Hematopoietic multipotent progenitor cell treated with erythropoietin and hydrocortisone succinate and interleukin-3 and kit ligand, for 17 days (in vitro differentiated cells): ENCODE measurements around the gene WDR59.
A peak's percentile ranks its signal among the peaks of the same experiment; 100 is the strongest.
"Not testable (repeated sequence)": the region's sequence is repeated elsewhere in the genome, so short reads cannot be mapped to it uniquely, and the experiment has no call there.

Experiments used
- DNase-seq: peaks from one replicate; pipeline ENCODE4 v3.0.0-alpha.2; 2015; ENCODE audit warnings: low spot score

The WDR59 gene

GRCh38 chr16:74982256-74982655 lies 2.7 kb downstream of the WDR59 start:
- no peak for DNase-seq

- DNase-seq: no peak
Observed at GRCh38 chr16:74975591-74975990, 9.3 kb downstream of the WDR59 start.

GRCh38 chr16:74973304-74973703 lies 11.6 kb downstream of the WDR59 start:
- no peak for DNase-seq

- DNase-seq: peak; percentile 36
Observed at GRCh38 chr16:74954763-74955162, 30.2 kb downstream of the WDR59 start.

GRCh38 chr16:74951681-74952080 lies 33.2 kb downstream of the WDR59 start:
- no peak for DNase-seq

- DNase-seq: no peak
Observed at GRCh38 chr16:74951206-74951605, 33.7 kb downstream of the WDR59 start.

GRCh38 chr16:74950511-74950910 lies 34.4 kb downstream of the WDR59 start:
- no peak for DNase-seq

GRCh38 chr16:74949309-74949708 lies 35.6 kb downstream of the WDR59 start:
- no peak for DNase-seq

- no peak for DNase-seq
Observed at GRCh38 chr16:74944466-74944865, 40.5 kb downstream of the WDR59 start.

- DNase-seq: peak; percentile 83
Observed at GRCh38 chr16:74942977-74943918, 41.7 kb downstream of the WDR59 start.

- peak; percentile 77 for DNase-seq
Observed at GRCh38 chr16:74942566-74942965, 42.4 kb downstream of the WDR59 start.

- DNase-seq: no peak
Observed at GRCh38 chr16:74939688-74940087, 45.2 kb downstream of the WDR59 start.

GRCh38 chr16:74936902-74937560 lies 47.9 kb downstream of the WDR59 start:
- no peak for DNase-seq

GRCh38 chr16:74931445-74931844 lies 53.5 kb downstream of the WDR59 start:
- no peak for DNase-seq

- DNase-seq: no peak
Observed at GRCh38 chr16:74929636-74930035, 55.3 kb downstream of the WDR59 start.

- no peak for DNase-seq
Observed at GRCh38 chr16:74926805-74927204, 58.1 kb downstream of the WDR59 start.

- peak; percentile 58 for DNase-seq
Observed at GRCh38 chr16:74923766-74924460, 61.0 kb downstream of the WDR59 start.

- DNase-seq: no peak
Observed at GRCh38 chr16:74922150-74923138, 62.5 kb downstream of the WDR59 start.

- no peak for DNase-seq
Observed at GRCh38 chr16:74921051-74921450, 63.9 kb downstream of the WDR59 start.

- DNase-seq: no peak
Observed at GRCh38 chr16:74909665-74910064, 75.3 kb downstream of the WDR59 start.

GRCh38 chr16:74908759-74909158 lies 76.2 kb downstream of the WDR59 start:
- DNase-seq: not testable (repeated sequence)
